HG03469 (cell line): ENCODE data around the gene TACR2.

Experiments
- ATAC-seq: cut with Tn5 transposase; IDR thresholded peaks from one replicate; pipeline ENCODE4 v1.9.1; 2021; ENCODE audit warnings: mild to moderate bottlenecking, moderate library complexity, moderate number of reproducible peaks; ENCODE audit not compliant: unreplicated experiment

TACR2 gene

GRCh38 chr10:69405221-69405620 lies 11.5 kb downstream of the TACR2 start:
- no peak for ATAC-seq

GRCh38 chr10:69404786-69405185 lies 11.9 kb downstream of the TACR2 start:
- no peak for ATAC-seq

- no peak for ATAC-seq
These were observed 13.2 kb downstream of the TACR2 start for GRCh38 chr10:69403519-69403918.

GRCh38 chr10:69403066-69403465 lies 13.7 kb downstream of the TACR2 start:
- ATAC-seq, result no peak

- no peak for ATAC-seq
These were observed 14.3 kb downstream of the TACR2 start for GRCh38 chr10:69402386-69402785.

- no peak for ATAC-seq
These were observed 15.3 kb downstream of the TACR2 start for GRCh38 chr10:69401416-69401815.

- ATAC-seq, result no peak
These were observed 15.8 kb downstream of the TACR2 start for GRCh38 chr10:69400936-69401335.

GRCh38 chr10:69398466-69398865 lies 18.3 kb downstream of the TACR2 start:
- no peak for ATAC-seq

GRCh38 chr10:69397972-69398371 lies 18.7 kb downstream of the TACR2 start:
- no peak for ATAC-seq

GRCh38 chr10:69394020-69394419 lies 22.7 kb downstream of the TACR2 start:
- ATAC-seq, result no peak

- no peak for ATAC-seq
These were observed 24.2 kb downstream of the TACR2 start for GRCh38 chr10:69392481-69393000.

GRCh38 chr10:69391158-69391557 lies 25.6 kb downstream of the TACR2 start:
- ATAC-seq, result no peak

- ATAC-seq, result no peak
These were observed 26.8 kb downstream of the TACR2 start for GRCh38 chr10:69389827-69390490.

- ATAC-seq, result no peak
These were observed 28.2 kb downstream of the TACR2 start for GRCh38 chr10:69388488-69388887.

- no peak for ATAC-seq
These were observed 29.2 kb downstream of the TACR2 start for GRCh38 chr10:69387500-69387899.

- ATAC-seq, result no peak
These were observed 31.0 kb downstream of the TACR2 start for GRCh38 chr10:69385454-69386350.

GRCh38 chr10:69384320-69384719 lies 32.4 kb downstream of the TACR2 start:
- ATAC-seq, result no peak

- no peak for ATAC-seq
These were observed 33.2 kb downstream of the TACR2 start for GRCh38 chr10:69383558-69383957.

- ATAC-seq, result no peak
These were observed 34.2 kb downstream of the TACR2 start for GRCh38 chr10:69382382-69383117.

- ATAC-seq, result no peak
These were observed 36.9 kb downstream of the TACR2 start for GRCh38 chr10:69379800-69380199.

GRCh38 chr10:69377933-69378332 lies 38.8 kb downstream of the TACR2 start:
- no peak for ATAC-seq
